IPS-18c (cell line): ENCODE measurements around the gene CLIP1.
"Not testable (repeated sequence)": the region's sequence is repeated elsewhere in the genome, so short reads cannot be mapped to it uniquely, and the experiment has no call there.

ENCODE experiments used
- H3K4me3 ChIP-seq: 2 replicates; pipeline ENCODE4 v1.7.0; 2013; ENCODE audit warnings: low read depth, mild to moderate bottlenecking, low read length, moderate library complexity; ENCODE audit not compliant: insufficient read depth
- H3K9me3 ChIP-seq: one replicate; pipeline ENCODE4 v1.6.1; 2013; ENCODE audit warnings: mild to moderate bottlenecking, low read length, moderate library complexity; ENCODE audit not compliant: control insufficient read depth, insufficient read depth

The CLIP1 gene

DNA sequence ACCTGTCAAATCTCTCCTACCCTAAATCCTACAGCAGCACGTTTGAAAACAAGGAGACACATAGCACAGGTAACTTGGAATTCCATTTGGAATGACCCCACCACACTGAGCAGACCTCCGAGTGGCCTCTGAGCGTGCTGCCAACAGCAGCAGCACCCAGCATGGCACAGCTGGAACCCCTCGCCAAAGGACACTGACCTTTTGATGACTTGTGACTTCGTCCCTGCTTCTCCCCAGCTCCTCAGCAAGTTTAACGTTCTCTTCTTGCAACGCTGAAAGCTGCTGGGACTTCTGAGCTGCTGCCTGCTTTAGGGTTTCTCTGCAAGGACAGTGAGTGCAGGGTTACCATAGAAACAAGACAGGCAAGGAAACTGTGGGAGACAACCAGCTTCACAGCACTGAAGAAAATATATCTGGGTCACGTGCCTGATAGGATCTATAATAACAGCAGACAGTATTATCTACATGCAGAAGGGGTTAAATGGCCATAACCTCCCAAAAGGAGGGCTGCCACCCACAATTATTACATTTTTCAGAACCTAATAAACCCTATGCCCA lies 112.8 kb downstream of the CLIP1 start:
- Histone ChIP-seq H3K4me3 (no peak overlapping the region), H3K9me3 (peaks cover 2% of the 10 kb centered on the region)

GRCh38 chr12:122308811-122309210 lies 113.7 kb downstream of the CLIP1 start:
- Histone ChIP-seq H3K9me3 (peaks cover 2% of the 10 kb centered on the region), H3K4me3 (no peak overlapping the region)

- no peak overlapping the region for H3K4me3 ChIP-seq
- H3K9me3 ChIP-seq = peaks cover 2% of the 10 kb centered on the region
These were observed 116.1 kb downstream of the CLIP1 start for GRCh38 chr12:122306407-122306806.

- H3K9me3 ChIP-seq = peaks cover 2% of the 10 kb centered on the region
- no peak overlapping the region for H3K4me3 ChIP-seq
These were observed 117.5 kb downstream of the CLIP1 start for GRCh38 chr12:122304924-122305323.

DNA sequence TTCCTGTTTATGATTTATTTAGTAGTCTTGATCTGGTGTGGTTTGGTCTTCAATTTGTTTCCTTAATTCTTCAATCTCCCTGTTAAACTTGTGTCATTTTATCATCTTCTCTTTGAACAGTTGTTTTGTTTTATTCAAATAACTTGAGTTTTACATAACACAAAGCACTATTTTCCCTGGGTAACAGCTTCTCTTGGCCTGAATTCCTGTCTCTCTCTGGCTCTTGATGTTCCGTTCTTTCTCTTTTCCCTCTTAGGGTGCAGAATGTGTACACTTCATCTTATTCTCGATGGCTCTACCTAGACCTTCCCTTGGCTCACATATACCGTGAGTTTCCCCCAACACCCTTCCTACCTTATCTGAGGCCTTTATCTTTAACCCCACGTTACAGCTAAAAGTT lies 119.4 kb downstream of the CLIP1 start:
- Histone ChIP-seq H3K9me3 (no peaks in the 10 kb centered on the region), H3K4me3 (no peak overlapping the region)

DNA sequence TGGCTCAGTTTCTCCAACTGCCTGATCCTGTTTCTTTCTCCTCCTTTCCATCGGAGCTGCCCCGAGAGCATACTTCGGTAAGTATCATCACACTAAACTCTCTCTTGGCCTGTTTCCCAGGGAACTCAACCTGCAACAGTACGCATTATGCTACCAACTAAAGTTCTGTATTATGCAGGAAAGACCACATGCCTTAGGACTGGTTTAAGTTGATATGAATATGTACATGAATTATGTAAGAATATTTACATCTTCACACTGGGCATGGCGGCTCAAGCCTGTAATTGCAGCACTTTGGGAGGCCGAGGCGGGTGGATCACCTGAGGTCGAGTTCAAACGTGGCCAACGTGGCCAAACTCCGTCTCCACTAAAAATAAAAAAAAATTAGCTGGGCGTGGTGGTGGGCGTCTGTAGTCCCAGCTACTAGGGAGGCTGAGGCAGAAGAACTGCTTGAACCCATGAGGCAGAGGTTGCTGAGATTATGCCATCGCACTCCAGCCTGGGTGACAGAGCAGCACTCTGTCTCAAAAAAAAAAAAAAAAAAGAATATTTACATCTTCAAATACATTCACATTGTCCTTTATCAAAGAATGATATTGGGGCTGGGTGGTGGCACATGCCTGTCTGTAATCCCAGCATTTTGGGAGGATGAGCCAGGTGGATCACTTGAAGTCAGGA lies 124.3 kb downstream of the CLIP1 start:
- no peaks in the 10 kb centered on the region for H3K9me3 ChIP-seq
- H3K4me3 ChIP-seq = no peak overlapping the region

GRCh38 chr12:122297494-122297893 lies 125.0 kb downstream of the CLIP1 start:
- no peak overlapping the region for H3K4me3 ChIP-seq
- no peaks in the 10 kb centered on the region for H3K9me3 ChIP-seq

GRCh38 chr12:122295877-122296276 lies 126.6 kb downstream of the CLIP1 start:
- H3K9me3 ChIP-seq = no peaks in the 10 kb centered on the region
- no peak overlapping the region for H3K4me3 ChIP-seq

DNA sequence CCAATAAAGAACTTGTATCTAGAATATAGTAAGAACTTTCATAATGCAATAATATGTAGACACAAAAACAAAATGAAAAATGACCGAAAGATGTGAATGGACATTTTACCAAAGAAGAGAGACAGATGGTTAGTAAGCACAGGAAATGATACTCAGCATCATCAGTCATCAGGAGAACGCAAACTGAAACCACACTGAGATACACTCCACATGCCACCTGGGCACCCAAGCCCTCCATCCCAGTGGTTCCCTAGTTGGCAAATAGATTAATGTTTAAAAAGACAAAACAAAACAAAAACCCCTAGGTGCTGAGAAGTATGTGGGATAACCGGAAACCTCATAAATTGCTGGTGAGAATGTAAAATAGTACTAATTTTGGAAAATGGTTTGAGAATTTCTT lies 129.4 kb downstream of the CLIP1 start:
- Histone ChIP-seq H3K9me3 (no peaks in the 10 kb centered on the region), H3K4me3 (no peak overlapping the region)

DNA sequence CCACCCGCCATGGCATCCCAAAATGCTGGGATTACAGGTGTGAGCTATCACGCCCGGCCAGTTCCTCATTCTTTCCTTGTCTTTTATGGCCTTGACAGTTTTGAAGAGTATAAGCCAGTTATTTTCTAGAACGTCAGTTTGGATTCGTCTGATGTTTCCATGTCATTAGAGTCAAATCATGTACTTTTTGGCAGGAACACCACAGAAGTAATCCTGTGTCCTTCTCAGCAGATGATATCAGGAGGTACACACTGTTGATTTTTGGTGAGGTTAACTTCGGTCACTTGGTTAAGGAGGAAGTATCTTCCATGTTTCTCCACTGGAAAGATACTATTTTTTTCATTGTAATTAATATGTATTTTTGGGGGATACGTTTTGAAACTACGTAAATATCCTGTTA lies 131.0 kb downstream of the CLIP1 start:
- no peak overlapping the region for H3K4me3 ChIP-seq
- H3K9me3 ChIP-seq = no peaks in the 10 kb centered on the region

- H3K9me3 ChIP-seq = no peaks in the 10 kb centered on the region
- H3K4me3 ChIP-seq = no peak overlapping the region
These were observed 138.8 kb downstream of the CLIP1 start for GRCh38 chr12:122283680-122284079.

DNA sequence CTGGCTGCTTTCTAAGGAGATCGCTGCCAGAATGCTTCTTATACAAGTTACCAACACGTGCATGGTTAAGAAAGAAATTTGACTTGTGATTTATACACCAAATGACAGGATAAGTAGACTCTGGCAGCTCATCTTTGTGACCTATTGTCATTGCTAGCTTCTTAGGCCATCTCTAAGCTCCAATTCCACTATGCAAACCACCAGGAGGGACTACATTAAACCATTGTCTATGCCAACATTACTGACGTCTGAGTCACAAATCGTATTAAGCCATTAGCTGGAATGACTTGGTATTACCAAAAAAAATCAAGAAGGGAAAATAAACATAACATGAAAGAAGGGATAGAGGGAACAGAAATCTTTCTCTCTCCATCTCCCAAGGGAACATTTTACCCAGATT lies 140.4 kb downstream of the CLIP1 start:
- no peaks in the 10 kb centered on the region for H3K9me3 ChIP-seq
- H3K4me3 ChIP-seq = no peak overlapping the region

DNA sequence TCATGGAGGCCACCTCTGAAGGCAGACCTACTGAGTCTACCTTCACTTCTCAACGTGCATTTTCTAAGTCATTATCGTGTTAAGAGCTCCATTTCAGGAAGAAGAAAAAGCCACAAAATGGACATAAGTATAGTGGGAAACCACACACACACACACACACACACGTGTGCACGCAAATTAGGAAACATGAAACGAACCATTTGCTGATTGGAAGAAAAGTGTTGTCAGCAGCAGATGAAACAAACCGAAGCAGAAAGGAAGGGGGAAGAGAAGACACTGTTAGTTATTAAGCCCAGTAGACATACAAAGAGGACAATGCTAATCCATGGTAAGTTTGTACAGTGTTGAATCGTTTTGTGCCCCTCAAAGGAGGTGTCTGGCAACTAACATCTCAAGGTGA lies 146.2 kb downstream of the CLIP1 start:
- H3K4me3 ChIP-seq = no peak overlapping the region
- no peaks in the 10 kb centered on the region for H3K9me3 ChIP-seq

DNA sequence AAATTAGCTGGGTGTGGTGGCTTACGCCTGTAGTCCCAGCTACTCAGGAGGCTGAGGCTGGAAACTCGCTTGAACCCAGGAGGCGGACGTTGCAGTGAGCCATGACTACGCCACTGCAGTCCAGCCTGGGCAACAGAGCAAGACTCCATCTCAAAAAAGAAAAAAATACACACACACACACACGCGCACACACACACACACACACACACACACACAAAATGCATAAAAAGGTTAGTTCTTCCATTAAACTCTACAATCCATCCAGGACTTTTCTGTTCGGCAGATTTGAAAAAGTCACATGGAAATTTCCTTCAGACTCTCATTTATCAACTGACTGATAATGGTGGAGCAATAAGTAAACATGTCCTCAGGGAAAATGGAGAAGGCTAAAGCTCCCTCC lies 147.0 kb downstream of the CLIP1 start:
- no peaks in the 10 kb centered on the region for H3K9me3 ChIP-seq
- no peak overlapping the region for H3K4me3 ChIP-seq

- Histone ChIP-seq H3K4me3 (peak within 1 kb of the TSS; percentile 79), H3K9me3 (no peaks in the 10 kb centered on the region)
These were observed 156.1 kb downstream of the CLIP1 start, which contains the start of gene VPS33A for GRCh38 chr12:122266230-122266901. TSS of gene VPS33A (minus strand) at chr12:122266494. CDS start at chr12:122266408, 86 bp downstream.

GRCh38 chr12:122265886-122266229 lies 156.6 kb downstream of the CLIP1 start:
- no peaks in the 10 kb centered on the region for H3K9me3 ChIP-seq

DNA sequence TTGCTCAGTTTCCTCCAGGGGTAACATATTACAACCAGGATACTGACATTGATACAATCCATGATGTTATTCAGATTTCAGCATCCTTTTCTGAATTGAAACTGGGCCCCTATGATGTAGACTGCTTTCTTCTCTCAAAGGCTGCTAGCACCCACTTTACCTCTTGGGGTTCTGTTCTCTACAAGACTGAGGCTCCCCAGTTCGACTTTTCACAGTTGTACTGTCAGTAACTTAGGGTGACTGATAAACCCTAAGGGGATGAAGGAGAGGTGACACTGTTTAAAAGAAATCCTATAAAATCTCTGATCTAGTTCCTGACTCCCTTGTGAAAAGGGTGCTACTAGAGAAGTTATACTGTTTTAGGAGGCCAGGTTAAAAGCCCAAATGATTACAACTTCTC lies 157.0 kb downstream of the CLIP1 start:
- Histone ChIP-seq H3K9me3 (no peaks in the 10 kb centered on the region), H3K4me3 (peak overlapping the region; percentile 79)

More at GRCh38 chr12:122265886-122266229, 156.6 kb downstream of the CLIP1 start:
- peak overlapping the region; percentile 79 for H3K4me3 ChIP-seq

GRCh38 chr12:122260735-122261134 lies 161.7 kb downstream of the CLIP1 start:
- H3K4me3 ChIP-seq, H3K9me3 ChIP-seq: not testable (repeated sequence)
